NT2/D1 (cell line): ENCODE data around the gene REEP6.
A peak's percentile ranks its signal among the peaks of the same experiment; 100 is the strongest.

Experiments used
- SUZ12 ChIP-seq: IDR thresholded peaks from 2 replicates; pipeline ENCODE4 v1.6.1; 2011; ENCODE audit not compliant: insufficient read length, insufficient read depth; ENCODE audit errors: extremely low read depth
- YY1 ChIP-seq: IDR thresholded peaks from 2 replicates; pipeline ENCODE4 v1.6.1; 2011; ENCODE audit not compliant: insufficient read length, insufficient read depth

DNA sequence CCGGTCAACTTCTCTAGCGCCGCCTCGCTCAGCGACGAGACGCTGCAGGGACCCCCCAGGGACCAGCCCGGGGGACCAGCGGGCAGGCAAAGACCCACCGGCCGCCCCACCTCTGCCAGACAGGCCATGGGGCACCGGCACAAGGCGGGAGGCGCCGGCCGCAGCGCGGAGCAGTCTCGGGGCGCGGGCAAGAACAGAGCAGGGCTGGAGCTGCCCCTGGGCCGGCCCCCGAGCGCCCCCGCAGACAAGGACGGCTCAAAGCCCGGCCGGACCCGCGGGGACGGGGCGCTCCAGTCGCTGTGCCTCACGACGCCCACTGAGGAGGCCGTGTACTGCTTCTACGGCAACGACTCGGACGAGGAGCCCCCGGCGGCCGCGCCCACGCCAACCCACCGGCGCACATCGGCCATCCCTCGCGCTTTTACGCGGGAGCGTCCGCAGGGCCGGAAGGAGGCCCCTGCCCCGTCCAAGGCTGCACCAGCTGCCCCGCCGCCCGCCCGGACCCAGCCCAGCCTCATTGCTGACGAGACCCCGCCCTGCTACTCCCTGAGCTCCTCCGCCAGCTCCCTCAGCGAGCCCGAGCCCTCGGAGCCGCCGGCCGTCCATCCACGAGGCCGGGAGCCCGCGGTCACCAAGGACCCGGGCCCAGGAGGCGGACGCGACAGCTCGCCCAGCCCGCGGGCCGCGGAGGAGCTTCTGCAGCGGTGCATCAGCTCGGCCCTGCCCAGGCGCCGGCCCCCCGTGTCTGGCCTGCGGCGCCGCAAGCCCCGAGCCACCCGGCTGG is 23.3 kb upstream of the REEP6 start:
- TF ChIP-seq SUZ12, result peak; percentile 71
- no peak for TF ChIP-seq YY1
